Coronary artery (tissue), 2 donors: ENCODE measurements around the gene DLG2.

Source experiments
- DNase-seq: peaks from one replicate; pipeline ENCODE4 v3.0.0-alpha.2; 2017; ENCODE audit warnings: low spot score
- H3K27ac ChIP-seq, 2 donors: fragments of 200-600 bp; sonication (generic); one replicate each; pipeline ENCODE4 v1.5.1; 2016 to 2019
- H3K4me3 ChIP-seq: fragments of 200-600 bp; sonication (generic); 2 replicates; pipeline ENCODE4 v1.5.1; 2016; ENCODE audit warnings: mild to moderate bottlenecking, moderate library complexity
- CTCF ChIP-seq: fragments of 200-600 bp; sonication (generic); IDR thresholded peaks from one replicate; pipeline ENCODE4 v1.5.1; 2019; ENCODE audit warnings: antibody characterized with exemption

Gene DLG2

GRCh38 chr11:83908298-83908856, 1718.8 kb downstream of the DLG2 start:
- Histone ChIP-seq H3K4me3 (no peak overlapping the region), H3K27ac (no peak overlapping the region)
- no peak for DNase-seq
- TF ChIP-seq CTCF = no peak

- TF ChIP-seq CTCF = no peak
- Histone ChIP-seq H3K4me3 (no peak overlapping the region), H3K27ac (no peak overlapping the region)
- no peak for DNase-seq
These were observed 1731.6 kb downstream of the DLG2 start for GRCh38 chr11:83895516-83895915.

GRCh38 chr11:83881428-83881827, 1745.7 kb downstream of the DLG2 start:
- TF ChIP-seq CTCF = no peak
- no peak overlapping the region for H3K4me3 ChIP-seq
- no peak for DNase-seq
- H3K27ac ChIP-seq = no peak overlapping the region

- Histone ChIP-seq H3K27ac (no peak overlapping the region), H3K4me3 (no peak overlapping the region)
- no peak for DNase-seq
- no peak for TF ChIP-seq CTCF
These were observed 1756.1 kb downstream of the DLG2 start for GRCh38 chr11:83871054-83871453.

GRCh38 chr11:83866655-83867054, 1760.5 kb downstream of the DLG2 start:
- H3K27ac ChIP-seq = no peak overlapping the region
- DNase-seq = no peak
- H3K4me3 ChIP-seq = no peak overlapping the region
- no peak for TF ChIP-seq CTCF

- no peak for TF ChIP-seq CTCF
- DNase-seq = no peak
These were observed 1761.3 kb downstream of the DLG2 start for GRCh38 chr11:83865636-83866461.

More at GRCh38 chr11:83865636-83866461, 1761.3 kb downstream of the DLG2 start:
- Histone ChIP-seq H3K27ac (no peak overlapping the region), H3K4me3 (no peak overlapping the region)
